ENCODE measurements around the gene MED14. TPM values are rescaled to one million over a fixed set of nuclear protein-coding genes. Genes with fewer than 3 reads are reported as not detected.
A peak's percentile ranks its signal among the peaks of the same experiment; 100 is the strongest.
"Not testable (repeated sequence)": the region's sequence is repeated elsewhere in the genome, so short reads cannot be mapped to it uniquely, and the experiment has no call there.

Gene MED14
- total and polyA plus RNA-seq, 2 experiments from 2014 or later: 11.0 to 26.7 TPM

GRCh38 chrX:40746521-40746920 lies 11.2 kb upstream of the MED14 start:
- no peak overlapping the region for H3K27ac ChIP-seq
- H3K27me3 ChIP-seq: no peaks in the 10 kb centered on the region
- no peak for TF ChIP-seq CTCF (IDR thresholded peaks at IDR 0.05; ENCODE audit: low read depth, low read length)
- no peaks in the 10 kb centered on the region for H3K9me3 ChIP-seq (ENCODE audit: low read depth)
- H3K4me1 ChIP-seq (ENCODE audit: low read depth): peaks cover 8% of the 10 kb centered on the region
- DNase-seq (ENCODE audit: low read depth in 1 of 2, low spot score in 1 of 2): no peak
- no peak overlapping the region for H3K4me3 ChIP-seq
- no peaks in the 10 kb centered on the region for H3K36me3 ChIP-seq

DNA sequence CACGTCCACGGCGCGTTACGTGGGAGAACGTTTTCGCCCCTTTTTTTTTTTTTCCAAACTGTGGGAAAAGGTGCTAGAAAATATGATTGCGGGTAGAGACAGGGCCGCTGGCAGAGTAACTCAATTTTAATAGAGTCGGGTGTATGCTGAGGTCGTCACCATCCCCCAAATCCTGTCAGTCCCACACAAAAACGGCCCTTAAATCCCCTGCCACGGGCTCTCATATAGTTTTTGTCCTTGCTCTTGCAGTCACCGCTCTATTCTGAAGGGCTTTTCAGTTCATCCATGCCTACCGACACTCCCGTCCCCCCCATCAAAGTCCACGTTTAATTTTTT lies 796 bp upstream of the MED14 start:
- no peak for TF ChIP-seq CTCF (IDR thresholded peaks at IDR 0.05; ENCODE audit: low read depth, low read length)
- H3K27me3 ChIP-seq: no peaks in the 10 kb centered on the region
- no peaks in the 10 kb centered on the region for H3K9me3 ChIP-seq (ENCODE audit: low read depth)
- no peak for DNase-seq (ENCODE audit: low read depth in 1 of 2, low spot score in 1 of 2)
- no peaks in the 10 kb centered on the region for H3K36me3 ChIP-seq
- no peaks in the 10 kb centered on the region for H3K4me1 ChIP-seq (ENCODE audit: low read depth)
- H3K4me3 ChIP-seq: peak overlapping the region; percentile 78
- H3K27ac ChIP-seq: peak overlapping the region; percentile 98

DNA sequence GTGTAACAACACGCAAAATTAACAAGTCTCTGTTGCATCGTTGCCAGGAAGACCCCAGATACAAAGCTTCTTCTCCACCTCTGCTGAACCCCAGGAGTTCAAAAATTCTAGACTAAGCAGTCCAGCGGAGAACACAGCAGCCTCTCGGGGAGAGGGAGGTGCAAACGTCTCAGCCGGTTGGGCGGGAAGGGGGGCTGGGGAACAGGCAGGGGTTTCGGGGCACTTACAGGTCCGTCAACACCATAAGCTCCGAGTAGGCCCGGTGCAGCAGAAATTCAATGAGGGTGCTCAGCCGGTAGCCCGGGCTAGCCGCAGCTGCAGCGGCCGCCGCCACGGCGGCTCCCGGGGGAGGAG lies 394 bp downstream of the MED14 start:
- Histone ChIP-seq H3K4me3 (peak overlapping the region; percentile 78), H3K9me3 (ENCODE audit: low read depth) (no peaks in the 10 kb centered on the region), H3K27me3 (no peaks in the 10 kb centered on the region), H3K36me3 (no peaks in the 10 kb centered on the region), H3K4me1 (ENCODE audit: low read depth) (no peaks in the 10 kb centered on the region), H3K27ac (peak overlapping the region; percentile 98)
- TF ChIP-seq CTCF (IDR thresholded peaks at IDR 0.05; ENCODE audit: low read depth, low read length): no peak
- no peak for DNase-seq (ENCODE audit: low read depth in 1 of 2, low spot score in 1 of 2)

GRCh38 chrX:40733706-40734105 lies 1.6 kb downstream of the MED14 start:
- DNase-seq (ENCODE audit: low read depth in 1 of 2, low spot score in 1 of 2): peak in 1 of 2 donors; percentile 21
- Histone ChIP-seq H3K4me3 (peak overlapping the region; percentile 78), H3K4me1 (ENCODE audit: low read depth) (no peaks in the 10 kb centered on the region), H3K27me3 (no peaks in the 10 kb centered on the region), H3K36me3 (no peaks in the 10 kb centered on the region), H3K27ac (no peak overlapping the region), H3K9me3 (ENCODE audit: low read depth) (no peaks in the 10 kb centered on the region)
- TF ChIP-seq CTCF (IDR thresholded peaks at IDR 0.05; ENCODE audit: low read depth, low read length): no peak

DNA sequence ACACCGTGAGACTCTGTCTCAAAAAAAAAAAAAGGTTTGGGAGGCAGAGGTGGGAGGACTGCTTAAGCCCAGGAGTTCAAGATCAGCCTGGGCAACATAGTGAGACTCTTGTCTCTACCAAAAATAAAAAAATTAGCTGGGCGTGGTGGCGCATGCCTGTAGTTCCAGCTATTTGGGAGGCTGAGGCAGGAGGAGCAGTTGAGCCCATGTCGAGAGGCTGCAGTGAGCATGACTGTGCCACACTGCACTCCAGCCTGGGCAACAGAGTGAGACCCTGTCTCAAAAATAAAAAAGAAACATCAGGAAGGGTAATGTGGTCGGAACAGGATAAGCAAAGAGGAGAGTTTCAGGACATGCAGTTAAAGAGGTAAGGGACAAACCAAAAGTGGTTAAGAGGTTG lies 2.8 kb downstream of the MED14 start:
- H3K4me1 ChIP-seq (ENCODE audit: low read depth); DNase-seq (ENCODE audit: low read depth in 1 of 2, low spot score in 1 of 2); H3K4me3 ChIP-seq; H3K27me3 ChIP-seq; H3K36me3 ChIP-seq; H3K9me3 ChIP-seq (ENCODE audit: low read depth); H3K27ac ChIP-seq: not testable (repeated sequence)

DNA sequence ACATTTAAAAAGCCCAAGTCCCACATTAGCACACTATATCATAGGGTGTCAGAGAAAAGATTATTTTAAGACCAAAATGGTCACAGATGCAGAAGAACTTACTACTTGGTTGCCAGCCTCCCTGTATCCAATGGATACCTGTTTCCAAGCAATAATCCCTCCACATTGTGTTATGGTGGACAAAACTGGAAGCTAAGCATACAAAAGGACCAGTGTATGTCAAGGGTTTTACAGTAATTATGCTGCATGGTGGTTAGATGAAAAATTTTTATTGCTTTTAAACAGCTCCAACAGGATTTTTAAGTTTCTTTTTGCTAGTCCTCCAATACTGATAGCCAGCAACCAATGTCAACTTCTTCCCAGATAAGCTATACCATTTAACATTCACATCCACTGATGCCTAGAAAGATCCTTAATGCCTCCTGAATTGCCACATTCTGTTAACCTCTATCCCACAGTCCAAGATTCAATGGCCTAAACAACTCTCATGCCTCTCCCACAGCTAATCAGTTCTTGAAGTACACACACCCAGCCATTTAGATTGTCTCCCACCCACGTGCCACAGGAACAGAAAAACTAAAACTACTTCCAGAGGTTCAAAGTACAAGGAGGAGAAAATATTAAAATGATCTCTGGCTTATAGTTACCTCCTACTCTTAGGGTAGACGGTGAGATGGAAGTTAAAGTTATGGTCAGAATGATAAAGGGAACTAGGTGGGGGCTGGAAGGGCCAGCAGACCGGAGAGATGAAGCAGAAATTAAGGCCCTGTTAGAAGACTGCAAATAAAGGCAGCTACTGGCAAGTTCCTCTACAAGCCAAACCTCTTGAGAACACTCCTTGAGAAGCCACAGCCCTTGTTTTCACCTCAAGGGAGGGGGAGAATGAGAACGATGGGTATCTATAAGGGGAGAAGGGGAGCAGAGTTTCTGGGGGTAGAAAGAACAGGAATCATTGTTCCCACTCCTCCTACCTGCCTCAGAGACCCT lies 5.5 kb downstream of the MED14 start:
- no peak overlapping the region for H3K4me3 ChIP-seq
- H3K27me3 ChIP-seq: no peaks in the 10 kb centered on the region
- no peaks in the 10 kb centered on the region for H3K36me3 ChIP-seq
- no peaks in the 10 kb centered on the region for H3K4me1 ChIP-seq (ENCODE audit: low read depth)
- H3K9me3 ChIP-seq (ENCODE audit: low read depth): no peaks in the 10 kb centered on the region
- no peak overlapping the region for H3K27ac ChIP-seq
- no peak for TF ChIP-seq CTCF (IDR thresholded peaks at IDR 0.05; ENCODE audit: low read depth, low read length)
- no peak for DNase-seq (ENCODE audit: low read depth in 1 of 2, low spot score in 1 of 2)
